Stimulated activated CD4-positive, alpha-beta T cell treated with anti-CD3 and anti-CD28 coated beads, Interleukin-15, amount 100 ng/mL, for 1 hour (primary cell): Measurements from ENCODE around the gene DBNL.

Experiments used
- DNase-seq, 2 donors: peaks; one replicate each; pipeline ENCODE4 v3.0.0-alpha.2; 2020; ENCODE audit warnings: low read depth in 1 of 2, low spot score in 1 of 2

Gene DBNL

DNA sequence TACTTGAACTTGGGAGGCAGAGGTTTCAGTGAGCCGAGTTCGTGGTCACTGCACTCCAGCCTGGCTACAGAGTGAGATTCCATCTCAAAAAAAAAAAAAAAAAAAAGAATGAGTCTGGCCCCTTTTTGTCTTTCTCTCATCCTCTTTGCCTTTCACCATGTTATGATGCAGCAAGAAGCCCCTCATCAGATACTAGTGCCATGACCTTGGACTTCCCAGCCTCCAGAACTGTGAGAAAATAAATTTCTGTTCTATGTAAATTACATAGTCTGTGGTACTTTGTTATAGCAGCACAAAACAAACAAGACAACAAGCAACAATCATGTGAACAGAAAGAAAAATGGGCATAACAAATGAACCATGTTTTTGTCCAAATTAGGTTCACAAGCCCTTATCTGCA lies 2.3 kb upstream of the DBNL start:
- DNase-seq: no peak

DNA sequence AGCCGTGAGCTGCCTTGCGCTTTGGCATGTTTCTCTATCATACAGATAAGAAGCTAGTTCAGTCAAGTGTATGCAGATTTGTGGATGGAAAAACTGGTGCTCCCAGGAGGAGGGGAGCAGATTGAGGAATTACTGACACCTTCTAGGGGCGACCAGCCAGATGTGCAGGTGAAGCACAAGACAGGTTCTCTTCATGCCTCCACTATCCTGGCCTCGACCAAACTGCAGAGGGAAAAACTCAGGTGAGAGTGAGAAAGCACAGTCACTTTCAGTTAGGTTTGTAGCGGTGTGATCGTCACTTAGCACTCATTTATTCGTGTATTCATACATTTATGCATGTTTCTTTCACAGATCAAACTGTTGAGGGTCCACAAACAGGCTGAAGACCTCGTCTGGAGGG lies 600 bp upstream of the DBNL start:
- DNase-seq: no peak

DNA sequence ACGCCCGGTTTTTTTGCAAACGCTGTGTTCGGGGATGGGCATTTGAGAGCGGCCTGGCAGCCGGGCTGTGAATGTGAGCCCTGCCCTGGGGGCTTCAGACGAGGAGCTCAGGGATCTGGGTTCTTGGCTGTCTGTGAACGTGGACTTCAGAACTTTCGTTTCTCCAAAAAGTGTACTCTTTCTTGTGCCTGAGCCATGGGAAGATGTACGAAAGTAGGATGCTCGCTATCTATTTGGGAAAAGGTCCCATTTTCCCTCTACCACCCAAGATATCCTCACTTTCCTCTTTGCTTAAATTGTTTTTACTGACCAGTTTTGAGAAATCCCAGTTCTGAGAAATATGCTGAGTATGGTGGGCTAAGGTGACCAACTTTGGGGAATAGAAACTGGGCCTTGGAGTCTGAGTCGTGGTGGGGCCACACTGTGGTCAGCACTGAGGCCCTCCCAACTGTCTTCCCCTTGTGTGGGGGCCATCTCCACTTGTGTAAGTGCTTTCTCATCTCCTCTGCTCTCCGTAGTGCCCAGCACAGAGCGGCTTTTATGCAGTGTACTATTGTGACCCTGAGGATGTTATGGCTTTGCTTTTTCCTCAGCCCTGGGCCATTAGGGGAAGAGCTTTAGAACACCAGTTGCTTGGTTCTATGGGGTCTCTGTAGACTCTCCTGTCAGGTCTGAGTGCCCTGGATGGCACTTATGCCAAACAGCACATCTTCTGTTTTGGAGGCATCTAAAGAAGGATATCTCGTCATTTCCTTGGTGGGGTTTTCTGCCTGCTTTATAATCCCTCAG lies 918 bp downstream of the DBNL start:
- no peak for DNase-seq

DNA sequence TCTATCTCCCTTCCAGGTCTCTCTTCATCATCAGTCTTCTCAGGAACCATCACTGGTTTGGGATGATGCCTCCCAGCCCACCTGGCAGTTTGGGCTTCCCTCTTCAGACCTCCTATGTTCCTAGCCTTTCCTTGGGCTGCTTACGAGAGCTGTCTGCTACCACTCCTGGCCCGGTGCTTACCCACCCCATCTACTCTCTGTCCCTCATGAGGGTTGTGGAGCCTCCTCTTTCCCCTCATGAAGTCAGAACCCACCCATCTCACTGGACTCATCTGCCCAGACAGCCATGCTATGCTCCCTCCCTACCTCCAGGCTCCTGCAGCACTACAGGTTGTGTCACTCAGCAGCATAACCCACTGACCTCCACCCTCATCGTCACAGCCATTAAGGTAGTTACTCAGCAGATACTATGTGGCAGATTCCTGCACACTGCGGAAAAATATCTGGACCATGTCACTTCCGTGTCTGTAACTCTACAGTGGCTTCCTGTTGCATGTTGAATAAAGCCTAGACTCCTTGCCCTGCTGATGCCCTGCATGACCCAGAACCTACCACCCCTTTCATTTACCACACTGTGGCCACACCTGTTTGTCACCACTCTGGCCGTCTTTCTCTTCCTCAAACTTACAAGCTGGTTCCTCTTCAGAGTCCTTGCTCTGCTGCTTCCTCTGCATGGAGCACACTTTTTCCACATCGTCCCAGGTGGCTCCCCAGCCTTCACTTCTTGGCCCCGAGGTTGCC lies 2.0 kb downstream of the DBNL start:
- no peak for DNase-seq

DNA sequence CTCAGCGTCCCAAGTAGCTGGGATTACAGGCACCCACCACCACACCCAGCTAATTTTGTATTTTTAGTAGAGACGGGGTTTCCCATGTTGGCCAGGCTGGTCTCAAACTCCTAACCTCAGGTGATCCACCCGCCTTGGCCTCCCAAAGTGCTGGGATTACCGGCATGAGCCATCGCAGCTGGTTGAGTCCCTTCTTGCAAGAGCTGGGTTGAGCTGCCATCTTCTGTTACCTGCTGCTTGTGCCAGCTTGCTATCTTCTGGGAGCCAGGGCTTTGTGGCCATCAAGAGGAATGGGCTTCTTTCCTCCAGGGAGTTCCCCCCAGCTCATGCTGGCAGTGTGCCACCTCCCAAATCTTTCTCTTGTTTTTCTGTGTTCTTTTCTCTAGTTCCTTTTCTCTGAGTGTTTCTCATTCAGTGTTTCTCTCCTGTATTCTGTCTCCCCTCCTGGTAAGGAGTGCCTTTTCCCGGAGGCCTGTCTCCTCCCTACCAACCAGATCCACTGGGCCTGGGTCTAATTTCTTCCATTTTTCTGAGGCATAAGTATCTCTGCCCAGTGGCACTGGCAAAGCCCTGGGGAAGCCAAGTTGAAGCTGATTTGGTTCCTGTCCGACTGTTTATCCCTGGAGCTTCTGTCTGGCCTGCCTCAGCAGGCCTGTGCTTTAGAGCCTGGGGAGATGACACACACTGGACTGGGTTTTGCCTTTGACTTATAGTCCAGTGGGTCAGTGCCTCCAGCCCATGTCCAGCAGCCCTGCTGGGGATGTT lies 3.7 kb downstream of the DBNL start:
- no peak for DNase-seq

DNA sequence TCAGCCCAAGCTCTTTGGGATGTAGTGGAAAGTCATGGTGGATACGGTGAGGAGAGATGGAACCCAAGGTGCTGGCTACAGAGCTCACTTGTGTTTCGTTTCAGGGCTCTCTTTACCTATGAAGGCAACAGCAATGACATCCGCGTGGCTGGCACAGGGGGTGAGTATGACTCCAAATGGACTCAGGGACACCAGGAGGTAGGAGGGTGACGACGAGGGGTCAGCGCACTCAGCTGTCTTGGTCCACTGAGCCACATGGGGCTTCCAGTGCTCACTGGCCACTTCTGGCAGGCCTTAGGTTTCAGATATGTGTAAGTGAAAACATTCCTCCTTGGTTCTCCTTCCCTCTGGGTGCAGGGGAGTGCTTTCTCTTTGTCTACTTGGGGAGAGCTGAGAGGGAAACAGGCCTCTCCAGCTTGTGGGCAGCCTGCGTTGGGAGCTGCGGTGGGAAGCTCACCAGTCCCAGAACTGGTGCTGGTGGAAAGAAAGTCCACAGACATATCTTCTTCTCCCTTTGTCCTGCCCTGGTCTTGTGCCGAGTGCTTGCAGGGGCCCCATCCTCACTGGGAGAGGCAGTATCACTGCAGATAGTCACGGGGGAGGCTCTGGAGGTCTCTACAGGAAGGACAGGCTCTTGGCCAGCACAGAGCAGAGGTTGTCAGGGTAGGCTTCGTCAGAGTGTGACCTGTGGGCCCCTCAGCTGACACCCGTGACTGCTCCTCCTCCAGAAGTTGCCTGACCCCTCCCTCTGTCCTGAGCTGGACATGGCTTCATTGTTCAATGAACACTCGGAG lies 5.8 kb downstream of the DBNL start:
- DNase-seq: no peak

DNA sequence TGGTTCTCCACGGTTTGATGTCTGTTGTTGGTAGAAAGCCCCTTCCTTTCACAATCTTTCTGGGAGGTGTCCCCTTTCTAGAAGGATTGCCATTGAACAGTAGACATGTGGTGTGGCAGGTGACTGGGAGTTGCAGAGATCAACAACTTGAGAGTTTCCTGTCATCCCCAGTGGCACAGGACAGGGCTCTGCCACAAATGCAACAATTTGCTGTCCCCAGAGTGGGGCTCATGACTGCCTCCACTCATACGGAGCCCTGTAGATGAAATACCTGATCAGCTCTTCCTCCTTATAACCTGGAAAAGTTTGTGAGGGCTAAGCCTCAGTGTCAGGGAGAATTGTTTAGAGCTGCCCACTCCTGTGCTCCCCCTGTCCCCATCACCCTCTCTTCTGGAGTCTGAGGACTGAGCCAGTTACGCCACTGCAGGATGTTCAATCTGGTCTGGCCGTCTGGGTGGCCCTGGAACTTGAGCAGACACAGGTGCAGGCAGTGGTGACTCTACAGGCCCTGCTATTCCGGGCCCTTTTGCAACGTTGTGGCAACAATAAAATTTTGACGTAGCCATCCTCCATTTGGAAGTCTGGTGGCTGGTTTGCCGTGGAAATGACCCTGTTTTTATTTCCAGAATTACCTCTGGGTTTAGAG lies 6.5 kb downstream of the DBNL start:
- DNase-seq: no peak

DNA sequence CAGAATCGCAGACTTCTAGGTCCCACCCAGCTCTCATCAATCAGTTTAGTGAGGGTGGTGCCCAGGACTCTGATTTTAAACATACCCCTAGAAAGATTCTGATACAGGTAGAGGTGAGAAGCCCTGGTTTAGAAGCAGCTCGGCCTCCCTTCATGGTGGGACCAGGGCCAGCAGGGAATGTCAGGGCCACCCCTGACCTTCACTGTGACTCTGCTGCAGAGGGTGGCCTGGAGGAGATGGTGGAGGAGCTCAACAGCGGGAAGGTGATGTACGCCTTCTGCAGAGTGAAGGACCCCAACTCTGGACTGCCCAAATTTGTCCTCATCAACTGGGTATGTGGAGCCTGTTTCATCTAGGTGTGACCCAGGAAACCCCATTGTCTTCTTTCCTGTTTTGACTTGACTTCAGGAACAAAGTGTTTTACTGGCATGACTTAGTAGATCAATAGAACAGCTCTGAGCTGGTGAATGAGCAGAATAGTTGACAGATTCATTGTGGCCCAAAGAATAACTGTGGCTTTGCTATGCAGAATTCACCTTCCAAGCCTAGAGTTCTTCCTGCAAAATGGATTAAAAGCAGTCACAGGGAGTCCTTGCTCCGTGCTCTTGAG lies 7.2 kb downstream of the DBNL start:
- DNase-seq: no peak

DNA sequence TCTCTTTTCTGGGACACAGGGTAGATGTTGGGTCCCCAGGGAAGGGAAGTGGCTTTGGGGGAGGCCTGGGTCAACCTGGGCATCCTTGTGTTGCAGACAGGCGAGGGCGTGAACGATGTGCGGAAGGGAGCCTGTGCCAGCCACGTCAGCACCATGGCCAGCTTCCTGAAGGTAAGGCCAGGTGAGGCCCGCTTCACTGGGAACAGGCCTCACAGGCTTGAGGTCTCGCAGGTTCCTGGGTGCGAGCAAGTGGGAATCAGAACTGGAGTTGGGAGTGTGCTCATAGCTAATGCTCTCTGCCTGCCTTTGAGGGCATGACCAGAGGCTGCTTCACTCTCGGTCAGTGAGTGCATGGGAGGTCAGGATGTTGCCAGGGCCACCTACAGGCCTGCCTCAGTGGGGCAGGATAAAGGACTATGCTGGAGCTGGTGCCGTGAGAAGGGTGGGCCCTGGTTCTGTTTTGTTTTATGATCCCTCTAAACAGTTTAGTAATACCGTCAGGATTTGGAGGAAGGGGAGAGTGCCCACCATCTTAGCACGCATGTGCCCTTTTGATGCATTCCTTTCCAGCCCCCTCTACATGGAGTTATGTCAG lies 8.4 kb downstream of the DBNL start:
- no peak for DNase-seq

DNA sequence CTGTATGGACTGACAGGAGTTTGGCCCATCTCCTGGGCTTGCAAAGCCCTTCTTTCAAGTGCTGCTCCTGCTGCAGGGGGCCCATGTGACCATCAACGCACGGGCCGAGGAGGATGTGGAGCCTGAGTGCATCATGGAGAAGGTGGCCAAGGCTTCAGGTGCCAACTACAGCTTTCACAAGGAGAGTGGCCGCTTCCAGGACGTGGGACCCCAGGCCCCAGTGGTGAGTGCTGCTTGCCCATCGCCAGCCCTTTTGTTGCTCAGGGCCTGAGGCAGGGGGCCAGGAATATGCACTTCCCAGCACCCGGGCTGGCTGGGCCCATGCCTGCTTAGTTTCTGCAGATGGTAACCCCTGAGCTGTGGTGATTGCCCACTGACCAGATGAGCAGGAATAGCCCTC lies 12.2 kb downstream of the DBNL start:
- no peak for DNase-seq

DNA sequence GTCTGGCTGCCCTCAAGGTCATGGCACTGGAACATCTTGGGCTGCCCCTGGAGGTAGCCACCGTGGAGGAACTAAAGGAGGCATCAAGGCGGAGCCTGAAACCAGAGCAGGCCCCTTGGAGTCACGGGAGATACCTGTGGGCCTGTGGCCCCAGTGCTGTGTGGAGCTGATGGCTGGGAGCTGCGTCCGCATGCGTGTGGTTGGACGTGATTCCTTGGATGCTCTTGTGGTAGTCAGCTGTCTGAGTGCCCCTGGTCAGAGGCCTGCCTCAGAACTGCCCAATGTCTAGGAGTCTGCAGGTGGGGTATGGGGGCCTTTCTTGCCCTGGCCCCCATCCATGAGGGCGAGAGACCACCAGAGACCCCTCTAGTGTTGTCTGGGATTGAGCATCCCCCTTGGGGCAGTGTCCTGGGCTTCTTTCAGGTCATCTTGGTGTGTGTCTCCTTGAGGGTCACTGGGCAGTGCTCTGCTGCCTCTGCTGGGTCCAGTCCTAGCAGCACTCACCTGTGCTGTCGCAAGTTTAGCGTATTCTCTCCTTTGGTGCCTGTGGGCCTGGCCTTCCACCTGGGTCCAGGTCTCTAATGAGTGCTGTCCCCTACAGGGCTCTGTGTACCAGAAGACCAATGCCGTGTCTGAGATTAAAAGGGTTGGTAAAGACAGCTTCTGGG lies 12.8 kb downstream of the DBNL start:
- DNase-seq: no peak

DNA sequence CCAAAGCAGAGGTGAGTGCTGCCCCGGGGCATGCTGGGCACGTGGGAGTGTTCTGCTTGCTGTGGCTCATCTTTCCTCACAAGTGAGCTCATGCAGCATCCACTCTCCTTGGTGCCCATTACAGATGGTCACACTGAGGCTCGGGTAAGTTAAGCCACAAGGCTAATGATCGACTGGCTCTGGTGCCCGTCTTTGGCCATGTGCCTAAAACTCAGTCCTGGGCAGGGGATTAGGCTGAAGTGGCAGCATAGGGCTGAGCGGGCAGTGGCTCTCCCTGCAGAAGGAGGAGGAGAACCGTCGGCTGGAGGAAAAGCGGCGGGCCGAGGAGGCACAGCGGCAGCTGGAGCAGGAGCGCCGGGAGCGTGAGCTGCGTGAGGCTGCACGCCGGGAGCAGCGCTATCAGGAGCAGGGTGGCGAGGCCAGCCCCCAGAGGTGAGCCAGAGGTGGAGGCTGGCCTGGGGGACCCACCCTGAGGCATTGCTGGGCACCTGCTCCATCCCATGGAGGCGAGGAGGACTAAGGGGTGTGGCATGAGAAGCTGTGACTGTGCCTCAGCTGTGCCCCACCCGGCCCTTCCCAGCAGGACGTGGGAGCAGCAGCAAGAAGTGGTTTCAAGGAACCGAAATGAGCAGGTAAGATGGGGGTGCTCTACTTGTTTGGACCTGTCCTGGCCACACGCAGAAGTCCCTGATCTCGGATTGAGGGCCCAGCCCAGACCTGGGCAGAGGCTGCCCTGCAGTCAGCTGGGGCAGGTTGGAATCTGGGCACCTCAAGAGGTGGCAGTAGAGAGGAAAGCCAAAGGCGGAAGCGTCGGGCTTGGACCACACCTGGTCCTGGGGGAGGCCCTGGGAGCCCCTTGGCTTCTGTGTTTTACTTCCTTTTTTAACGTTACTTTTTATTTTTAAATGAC lies 13.6 kb downstream of the DBNL start:
- no peak for DNase-seq

DNA sequence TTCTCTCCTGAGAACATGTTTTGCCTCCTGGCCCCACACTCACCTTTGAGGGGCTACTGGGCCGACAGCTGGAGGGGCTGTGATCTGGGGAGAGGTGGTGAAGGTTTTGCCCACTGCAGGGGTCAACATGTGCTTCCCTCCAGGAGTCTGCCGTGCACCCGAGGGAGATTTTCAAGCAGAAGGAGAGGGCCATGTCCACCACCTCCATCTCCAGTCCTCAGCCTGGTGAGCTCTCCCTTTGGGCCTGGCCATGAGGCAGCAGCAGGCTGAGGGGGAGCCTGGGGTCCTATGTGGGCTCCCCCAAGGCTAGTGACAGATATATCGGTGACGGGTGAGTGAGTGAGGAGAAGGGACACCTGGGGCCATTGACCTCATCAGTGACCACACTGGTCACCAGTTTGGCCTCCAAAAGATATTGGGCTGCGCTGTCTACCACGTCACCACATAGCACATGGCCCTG lies 14.3 kb downstream of the DBNL start:
- no peak for DNase-seq

DNA sequence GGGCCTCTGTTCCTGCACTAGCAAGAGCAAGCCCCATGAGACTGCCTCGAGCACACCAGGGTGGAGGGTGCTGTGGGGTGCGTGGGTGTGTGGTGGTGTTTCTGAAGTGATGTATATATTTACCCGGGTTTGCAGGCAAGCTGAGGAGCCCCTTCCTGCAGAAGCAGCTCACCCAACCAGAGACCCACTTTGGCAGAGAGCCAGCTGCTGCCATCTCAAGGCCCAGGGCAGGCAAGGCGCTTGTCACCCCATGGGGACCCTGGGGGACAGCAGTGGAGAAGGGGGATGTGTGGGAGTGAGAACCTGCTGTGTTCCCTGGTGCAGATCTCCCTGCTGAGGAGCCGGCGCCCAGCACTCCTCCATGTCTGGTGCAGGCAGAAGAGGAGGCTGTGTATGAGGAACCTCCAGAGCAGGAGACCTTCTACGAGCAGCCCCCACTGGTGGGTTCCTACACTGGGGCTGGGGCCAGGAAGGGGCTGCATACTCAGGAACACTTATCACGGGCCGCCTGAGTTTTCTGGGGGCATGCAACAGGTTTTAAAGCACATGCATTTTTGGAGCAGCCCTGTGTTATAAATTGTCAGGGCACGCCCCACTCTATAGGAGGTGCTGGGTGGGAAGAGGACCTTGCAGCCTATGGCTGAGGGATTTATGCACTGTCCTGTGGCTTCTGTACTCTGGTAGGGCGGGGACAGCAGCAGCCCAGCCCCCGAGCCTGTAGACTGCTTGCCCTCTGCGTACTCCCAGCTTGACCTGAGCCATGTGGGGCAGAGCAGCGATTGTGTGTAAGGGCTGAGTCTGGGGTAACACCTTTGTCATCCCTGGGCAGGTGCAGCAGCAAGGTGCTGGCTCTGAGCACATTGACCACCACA lies 15.0 kb downstream of the DBNL start:
- DNase-seq: no peak

DNA sequence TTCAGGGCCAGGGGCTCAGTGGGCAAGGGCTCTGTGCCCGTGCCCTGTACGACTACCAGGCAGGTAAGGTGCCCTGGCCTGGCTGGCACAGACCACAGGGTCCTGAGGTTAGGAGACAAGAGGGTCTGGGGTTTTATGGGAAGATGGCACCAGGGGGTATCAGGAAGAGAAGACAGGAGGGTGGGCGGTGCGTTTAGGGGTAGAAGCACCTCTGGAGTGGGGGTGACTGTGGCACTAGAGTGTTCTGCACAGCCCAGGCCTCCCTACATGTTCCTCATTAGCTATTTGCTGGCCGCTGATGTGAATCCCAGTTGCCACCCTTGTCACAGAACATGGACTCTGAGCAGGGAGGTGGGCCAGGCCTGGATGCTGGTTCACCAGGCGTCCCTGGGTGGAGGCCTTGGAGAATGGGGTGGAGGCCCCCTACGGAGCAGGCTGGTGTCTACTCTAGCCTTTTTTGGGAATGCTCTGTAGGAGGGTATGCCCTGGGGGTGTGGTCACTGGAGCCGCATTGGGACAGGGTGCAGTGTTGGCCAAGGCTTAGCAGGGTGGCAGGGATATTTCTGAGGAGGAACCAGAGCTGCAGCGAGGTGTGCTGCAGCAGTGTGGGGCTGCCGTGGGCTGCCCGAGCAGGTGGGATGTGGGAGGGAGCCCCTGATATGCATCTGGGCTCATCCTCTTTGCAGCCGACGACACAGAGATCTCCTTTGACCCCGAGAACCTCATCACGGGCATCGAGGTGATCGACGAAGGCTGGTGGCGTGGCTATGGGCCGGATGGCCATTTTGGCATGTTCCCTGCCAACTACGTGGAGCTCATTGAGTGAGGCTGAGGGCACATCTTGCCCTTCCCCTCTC lies 15.8 kb downstream of the DBNL start:
- DNase-seq: no peak

DNA sequence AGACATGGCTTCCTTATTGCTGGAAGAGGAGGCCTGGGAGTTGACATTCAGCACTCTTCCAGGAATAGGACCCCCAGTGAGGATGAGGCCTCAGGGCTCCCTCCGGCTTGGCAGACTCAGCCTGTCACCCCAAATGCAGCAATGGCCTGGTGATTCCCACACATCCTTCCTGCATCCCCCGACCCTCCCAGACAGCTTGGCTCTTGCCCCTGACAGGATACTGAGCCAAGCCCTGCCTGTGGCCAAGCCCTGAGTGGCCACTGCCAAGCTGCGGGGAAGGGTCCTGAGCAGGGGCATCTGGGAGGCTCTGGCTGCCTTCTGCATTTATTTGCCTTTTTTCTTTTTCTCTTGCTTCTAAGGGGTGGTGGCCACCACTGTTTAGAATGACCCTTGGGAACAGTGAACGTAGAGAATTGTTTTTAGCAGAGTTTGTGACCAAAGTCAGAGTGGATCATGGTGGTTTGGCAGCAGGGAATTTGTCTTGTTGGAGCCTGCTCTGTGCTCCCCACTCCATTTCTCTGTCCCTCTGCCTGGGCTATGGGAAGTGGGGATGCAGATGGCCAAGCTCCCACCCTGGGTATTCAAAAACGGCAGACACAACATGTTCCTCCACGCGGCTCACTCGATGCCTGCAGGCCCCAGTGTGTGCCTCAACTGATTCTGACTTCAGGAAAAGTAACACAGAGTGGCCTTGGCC lies 16.6 kb downstream of the DBNL start:
- no peak for DNase-seq
